Measurements from ENCODE around the gene FAF1.

DNA sequence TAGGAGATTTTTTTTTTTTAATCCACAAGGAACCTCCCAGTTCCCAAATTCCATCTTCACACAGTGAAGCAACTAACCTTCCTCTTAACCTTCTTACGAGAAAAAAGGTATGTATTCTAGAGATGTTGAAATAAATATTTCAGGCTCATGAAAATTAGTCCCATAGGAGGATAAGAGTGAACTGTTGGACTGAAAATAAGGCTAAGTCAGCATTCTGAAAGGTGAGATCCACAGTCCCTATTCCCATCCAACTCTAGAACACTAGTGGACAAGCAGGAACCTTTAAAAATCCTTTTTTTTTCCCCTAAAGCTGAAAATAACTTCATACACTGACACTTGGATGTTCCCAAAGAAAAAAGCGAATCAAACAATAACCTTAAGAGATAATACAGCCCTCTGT lies 44.4 kb downstream of the FAF1 start:
- TF ChIP-seq, protein P1, sequence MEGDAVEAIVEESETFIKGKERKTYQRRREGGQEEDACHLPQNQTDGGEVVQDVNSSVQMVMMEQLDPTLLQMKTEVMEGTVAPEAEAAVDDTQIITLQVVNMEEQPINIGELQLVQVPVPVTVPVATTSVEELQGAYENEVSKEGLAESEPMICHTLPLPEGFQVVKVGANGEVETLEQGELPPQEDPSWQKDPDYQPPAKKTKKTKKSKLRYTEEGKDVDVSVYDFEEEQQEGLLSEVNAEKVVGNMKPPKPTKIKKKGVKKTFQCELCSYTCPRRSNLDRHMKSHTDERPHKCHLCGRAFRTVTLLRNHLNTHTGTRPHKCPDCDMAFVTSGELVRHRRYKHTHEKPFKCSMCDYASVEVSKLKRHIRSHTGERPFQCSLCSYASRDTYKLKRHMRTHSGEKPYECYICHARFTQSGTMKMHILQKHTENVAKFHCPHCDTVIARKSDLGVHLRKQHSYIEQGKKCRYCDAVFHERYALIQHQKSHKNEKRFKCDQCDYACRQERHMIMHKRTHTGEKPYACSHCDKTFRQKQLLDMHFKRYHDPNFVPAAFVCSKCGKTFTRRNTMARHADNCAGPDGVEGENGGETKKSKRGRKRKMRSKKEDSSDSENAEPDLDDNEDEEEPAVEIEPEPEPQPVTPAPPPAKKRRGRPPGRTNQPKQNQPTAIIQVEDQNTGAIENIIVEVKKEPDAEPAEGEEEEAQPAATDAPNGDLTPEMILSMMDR (conservative IDR thresholded peaks at IDR 0.05 in 1 of 2, IDR thresholded peaks at IDR 0.05 in 1 of 2; ENCODE audit: low read depth in 1 of 2, low read length in 2 of 2): no peak
- TF ChIP-seq EZH2 (IDR thresholded peaks at IDR 0.05; ENCODE audit: low read length, missing control alignments): no peak
